HG03342 (cell line): ENCODE results near the gene ENAH.

ENCODE experiments used
- ATAC-seq: cut with Tn5 transposase; IDR thresholded peaks from one replicate; pipeline ENCODE4 v1.9.1; 2021; ENCODE audit warnings: mild to moderate bottlenecking, moderate library complexity; ENCODE audit not compliant: unreplicated experiment

The ENAH gene

DNA sequence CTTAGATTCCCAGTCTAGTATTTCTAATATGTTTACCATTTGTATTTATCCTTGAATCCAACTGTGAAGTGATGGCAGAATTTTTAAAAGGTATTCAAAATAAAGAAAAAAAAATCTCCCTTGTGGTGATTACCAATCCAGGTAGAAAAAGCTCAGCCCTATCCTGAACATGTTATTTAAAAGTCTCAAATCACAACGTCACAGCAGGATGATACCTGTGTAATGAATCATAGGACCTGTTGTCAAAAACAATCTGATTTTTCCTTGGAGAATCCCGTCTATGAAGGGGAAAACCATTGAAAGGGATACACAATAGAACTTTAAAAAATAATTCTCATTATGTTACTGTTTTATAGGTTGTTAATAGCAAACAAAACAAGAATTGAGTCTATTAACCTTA is 148.1 kb downstream of the ENAH start:
- ATAC-seq: no peak

DNA sequence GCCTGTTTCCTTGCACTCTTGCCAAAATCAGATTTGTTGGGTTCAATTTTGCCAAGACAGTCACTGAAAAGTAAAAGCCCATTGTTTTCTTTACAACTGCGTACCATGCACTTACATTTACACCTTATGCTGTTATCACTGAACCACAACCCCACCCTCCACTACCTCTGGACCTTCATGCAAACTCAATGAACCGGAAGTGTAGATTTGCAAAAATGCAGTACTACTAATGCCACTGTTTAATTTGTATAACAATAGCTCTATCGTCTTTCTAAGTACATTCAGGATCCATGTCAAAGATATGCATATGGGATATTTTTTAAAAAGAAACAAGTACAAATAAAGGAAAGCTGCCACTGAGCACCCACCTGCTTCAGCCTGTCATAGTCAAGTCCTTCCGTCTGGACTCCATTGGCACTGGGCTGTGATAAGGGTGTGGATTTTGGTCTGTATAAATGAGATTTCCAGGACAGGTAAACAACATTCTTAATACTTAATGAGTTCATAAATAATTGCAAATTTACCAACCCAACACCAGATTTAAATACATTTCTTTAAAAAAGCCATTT is 152.2 kb downstream of the ENAH start:
- no peak for ATAC-seq

GRCh38 chr1:225498549-225499136 is 154.3 kb downstream of the ENAH start:
- no peak for ATAC-seq

DNA sequence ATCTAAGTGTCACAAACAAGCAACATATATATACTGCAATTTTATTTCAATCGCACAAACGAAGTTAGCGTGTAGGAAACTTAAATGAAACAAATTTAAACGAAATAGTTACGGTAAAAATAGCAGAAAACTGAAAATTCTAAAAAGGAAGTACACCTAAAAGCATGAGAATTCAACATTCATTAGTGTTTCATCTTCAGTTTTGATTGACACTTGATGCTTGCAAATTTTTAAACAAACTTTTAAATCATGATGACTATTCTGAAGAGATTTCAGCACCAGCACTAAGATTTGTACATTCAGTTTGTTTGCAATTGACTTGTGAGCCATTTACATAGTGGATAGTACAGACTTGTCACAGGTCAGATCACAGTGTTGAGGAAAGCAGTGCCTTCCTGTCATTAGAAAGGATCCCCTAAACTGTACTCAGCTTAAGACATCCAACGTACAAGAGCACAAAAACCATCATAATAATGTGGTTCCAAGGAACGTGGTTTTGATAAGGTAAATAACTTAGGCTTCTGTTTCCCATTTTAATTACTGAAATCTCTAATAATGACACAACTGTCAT is 158.0 kb downstream of the ENAH start:
- no peak for ATAC-seq

DNA sequence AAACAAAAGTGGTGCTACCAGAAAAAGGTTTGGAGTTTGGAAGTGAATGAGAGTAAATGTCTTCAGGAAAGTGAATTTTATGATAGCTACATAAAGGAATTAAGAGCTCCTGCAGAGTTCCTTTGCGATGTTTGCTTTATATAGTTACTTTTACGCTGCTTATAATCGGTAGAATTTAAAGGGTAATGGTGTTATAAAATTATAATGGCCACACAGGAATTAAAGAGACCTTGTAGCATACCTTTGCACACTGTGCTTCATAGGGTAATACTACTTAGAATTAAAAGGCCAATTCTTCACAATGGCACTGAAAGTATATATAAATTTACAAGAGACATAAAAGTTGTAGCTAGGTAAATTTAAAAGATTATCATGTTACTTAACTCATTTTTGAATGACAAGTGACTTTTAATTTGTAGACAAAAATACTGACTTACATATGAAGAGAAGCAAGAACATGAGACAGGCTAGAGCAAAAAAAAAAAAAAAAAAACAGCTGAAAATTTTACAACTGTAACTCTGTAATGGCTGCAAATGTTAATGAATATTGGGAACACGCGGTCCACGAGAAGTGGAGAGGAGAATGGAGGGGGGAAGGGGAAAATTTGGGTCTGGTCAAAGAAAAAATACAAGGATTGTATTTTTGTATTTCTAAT is 159.2 kb downstream of the ENAH start:
- no peak for ATAC-seq

GRCh38 chr1:225488676-225489075 is 164.2 kb downstream of the ENAH start:
- no peak for ATAC-seq

- no peak for ATAC-seq
These were observed 166.1 kb downstream of the ENAH start for GRCh38 chr1:225486856-225487255.

DNA sequence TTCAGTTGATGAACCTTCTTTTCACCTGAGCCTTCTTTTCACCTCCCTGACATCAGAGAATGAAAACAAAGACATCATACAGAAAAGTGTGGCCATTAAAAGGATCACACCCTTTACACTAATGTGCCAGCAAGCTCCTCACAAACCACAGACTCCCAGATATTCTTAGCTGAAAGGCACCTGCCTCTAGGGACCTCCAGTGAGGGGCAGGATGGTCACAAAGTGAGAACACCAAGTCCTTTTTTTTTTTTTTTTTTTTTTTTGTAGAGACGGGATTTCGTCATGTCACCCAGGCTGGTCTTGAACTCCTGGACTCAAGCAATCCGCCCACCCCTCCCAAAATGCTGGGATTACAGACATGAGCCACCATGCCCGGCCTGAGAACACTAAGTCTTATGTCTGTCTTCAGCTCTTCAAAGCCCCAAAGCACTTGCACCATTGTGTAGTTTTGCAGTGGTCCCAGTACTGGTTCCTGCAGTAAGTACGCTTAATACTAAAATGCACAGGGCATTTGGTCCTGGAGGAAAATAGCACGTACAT is 166.9 kb downstream of the ENAH start:
- no peak for ATAC-seq

- no peak for ATAC-seq
These were observed 167.7 kb downstream of the ENAH start for GRCh38 chr1:225485226-225485625.

DNA sequence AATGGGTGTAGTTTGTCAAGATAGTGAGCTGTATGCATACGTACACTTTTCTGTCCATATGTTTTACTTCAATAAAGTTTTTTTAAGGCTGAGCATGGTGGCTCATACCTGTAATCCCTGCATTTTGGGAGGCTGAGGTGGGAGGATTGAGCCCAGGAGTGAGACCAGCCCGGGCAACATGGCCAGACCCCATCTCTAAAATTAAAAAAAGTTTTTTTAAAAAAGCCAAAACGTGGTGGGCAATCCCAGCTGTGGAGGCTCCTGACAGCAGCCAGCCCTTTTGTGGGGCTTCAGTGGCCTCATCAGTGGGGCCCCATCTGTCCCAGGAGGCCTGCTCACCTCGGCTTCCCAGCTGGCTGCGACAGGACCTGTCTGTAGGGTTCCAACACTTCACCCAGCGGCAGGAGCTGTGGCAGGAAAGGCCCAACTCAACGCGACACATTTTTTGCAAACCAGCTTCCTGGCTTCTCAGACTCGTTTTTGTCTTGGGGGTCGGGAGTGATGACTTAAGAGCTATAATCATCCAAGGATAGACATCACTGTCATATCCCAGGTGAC is 168.2 kb downstream of the ENAH start:
- ATAC-seq: no peak

- no peak for ATAC-seq
These were observed 168.9 kb downstream of the ENAH start for GRCh38 chr1:225483818-225484656.

GRCh38 chr1:225482421-225482950 is 170.4 kb downstream of the ENAH start:
- ATAC-seq: no peak

DNA sequence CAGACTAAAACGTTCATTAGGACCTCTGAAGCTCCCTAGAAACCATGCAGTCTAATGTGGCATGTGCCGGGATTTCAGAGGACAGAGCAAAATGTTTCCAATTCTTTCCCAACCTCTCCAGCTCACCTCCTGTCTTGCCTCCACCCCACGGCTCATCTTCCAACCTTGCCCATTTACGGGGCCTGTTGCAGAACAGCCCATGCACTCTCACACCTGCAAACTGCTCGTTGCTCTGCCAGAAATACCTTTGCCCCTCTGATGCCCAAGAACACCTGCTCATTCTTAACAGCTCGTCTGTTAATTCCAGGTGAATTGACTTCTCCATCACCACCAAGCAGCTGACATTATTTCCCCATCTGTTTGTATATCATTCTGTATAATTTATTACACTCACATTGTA is 171.2 kb downstream of the ENAH start:
- no peak for ATAC-seq

GRCh38 chr1:225480825-225481434 is 172.0 kb downstream of the ENAH start:
- ATAC-seq: peak; percentile 88

- ATAC-seq: no peak
These were observed 172.8 kb downstream of the ENAH start for GRCh38 chr1:225479996-225480720.

DNA sequence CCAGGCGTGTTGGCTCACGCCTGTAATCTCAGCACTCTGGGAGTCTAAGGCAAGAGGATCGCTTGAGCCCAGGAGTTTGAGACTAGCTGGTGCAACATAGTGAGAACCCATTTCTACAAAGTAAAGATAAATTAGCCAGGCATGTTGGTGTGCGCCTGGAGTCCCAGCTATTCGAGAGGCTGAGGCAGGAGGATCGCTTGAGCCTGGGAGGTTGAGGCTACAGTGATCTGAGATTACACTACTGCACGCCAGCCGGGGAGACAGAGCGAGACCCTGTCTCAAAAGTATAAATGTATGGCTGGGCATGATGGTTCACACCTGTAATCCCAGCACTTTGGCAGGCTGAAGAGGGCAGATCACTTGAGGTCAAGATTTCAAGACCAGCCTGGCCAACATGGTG is 173.6 kb downstream of the ENAH start:
- ATAC-seq: no peak

GRCh38 chr1:225477296-225477911 is 175.5 kb downstream of the ENAH start:
- ATAC-seq: no peak

GRCh38 chr1:225476538-225476988 is 176.4 kb downstream of the ENAH start:
- no peak for ATAC-seq

DNA sequence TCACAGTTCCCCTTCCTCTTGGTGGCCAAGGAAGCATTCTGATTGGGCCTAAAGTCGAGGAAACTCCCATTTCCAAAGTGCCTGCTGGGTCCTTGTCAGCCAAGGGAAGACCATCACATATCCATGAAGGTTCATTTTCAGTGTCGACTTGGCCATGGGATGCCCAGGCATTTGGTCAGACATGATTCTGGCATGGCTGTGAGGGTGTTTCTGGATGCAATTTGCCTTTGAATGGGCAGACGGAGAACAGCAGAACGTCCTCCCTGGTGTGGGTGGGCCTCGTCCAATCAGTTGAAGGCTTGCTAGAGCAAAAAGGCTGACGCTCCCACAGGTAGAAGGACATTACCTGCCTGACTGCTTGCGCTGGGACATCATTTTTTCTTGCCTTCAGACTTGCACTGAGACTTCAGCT is 176.8 kb downstream of the ENAH start:
- ATAC-seq: no peak
